ENCODE data around the gene NRP1.

The NRP1 gene

GRCh38 chr10:33286157-33286934 is 48.1 kb downstream of the NRP1 start:
- Mint-ChIP-seq H3K4me3 (no peak overlapping the region), H3K27me3 (no peaks in the 10 kb centered on the region), H3K9me3 (no peaks in the 10 kb centered on the region), H3K4me1 (ENCODE audit: low read depth) (peaks cover 22% of the 10 kb centered on the region), H3K27ac (no peak overlapping the region), H3K36me3 (ENCODE audit: low read depth) (peaks cover 72% of the 10 kb centered on the region)
- intact Hi-C loops (cut with micrococcal nuclease) = no loop called here

- Mint-ChIP-seq H3K27ac (no peak overlapping the region), H3K27me3 (no peaks in the 10 kb centered on the region), H3K9me3 (no peaks in the 10 kb centered on the region), H3K4me3 (no peak overlapping the region), H3K4me1 (ENCODE audit: low read depth) (peaks cover 22% of the 10 kb centered on the region), H3K36me3 (ENCODE audit: low read depth) (peaks cover 69% of the 10 kb centered on the region)
- intact Hi-C loops (cut with micrococcal nuclease) = no loop called here
These were observed 49.5 kb downstream of the NRP1 start for GRCh38 chr10:33284945-33285344.

- intact Hi-C loops (cut with micrococcal nuclease) = no loop called here
- Mint-ChIP-seq H3K36me3 (ENCODE audit: low read depth) (peaks cover 84% of the 10 kb centered on the region), H3K27me3 (peaks cover 7% of the 10 kb centered on the region), H3K9me3 (no peaks in the 10 kb centered on the region), H3K4me3 (no peak overlapping the region), H3K4me1 (ENCODE audit: low read depth) (peaks cover 6% of the 10 kb centered on the region), H3K27ac (no peak overlapping the region)
These were observed 54.5 kb downstream of the NRP1 start for GRCh38 chr10:33279811-33280602.

GRCh38 chr10:33279276-33279675 is 55.2 kb downstream of the NRP1 start:
- H3K9me3 Mint-ChIP-seq = no peaks in the 10 kb centered on the region
- H3K4me1 Mint-ChIP-seq (ENCODE audit: low read depth) = peaks cover 6% of the 10 kb centered on the region
- H3K27me3 Mint-ChIP-seq = peaks cover 8% of the 10 kb centered on the region
- H3K4me3 Mint-ChIP-seq = no peak overlapping the region
- intact Hi-C loops (cut with micrococcal nuclease) = no loop called here
- H3K27ac Mint-ChIP-seq = no peak overlapping the region
- peaks cover 88% of the 10 kb centered on the region for H3K36me3 Mint-ChIP-seq (ENCODE audit: low read depth)

GRCh38 chr10:33278198-33278597 is 56.3 kb downstream of the NRP1 start:
- Mint-ChIP-seq H3K36me3 (ENCODE audit: low read depth) (peaks cover 91% of the 10 kb centered on the region), H3K9me3 (no peaks in the 10 kb centered on the region), H3K4me3 (no peak overlapping the region), H3K27me3 (peaks cover 9% of the 10 kb centered on the region), H3K27ac (no peak overlapping the region), H3K4me1 (ENCODE audit: low read depth) (peaks cover 6% of the 10 kb centered on the region)
- intact Hi-C loops (cut with micrococcal nuclease) = no loop called here

GRCh38 chr10:33277135-33277536 is 57.3 kb downstream of the NRP1 start:
- Mint-ChIP-seq H3K4me3 (no peak overlapping the region), H3K9me3 (no peaks in the 10 kb centered on the region), H3K27me3 (peaks cover 9% of the 10 kb centered on the region), H3K36me3 (ENCODE audit: low read depth) (peaks cover 94% of the 10 kb centered on the region), H3K27ac (no peak overlapping the region), H3K4me1 (ENCODE audit: low read depth) (peaks cover 6% of the 10 kb centered on the region)
- intact Hi-C loops (cut with micrococcal nuclease) = no loop called here

- Mint-ChIP-seq H3K27ac (no peak overlapping the region), H3K9me3 (no peaks in the 10 kb centered on the region), H3K4me1 (ENCODE audit: low read depth) (peaks cover 6% of the 10 kb centered on the region), H3K27me3 (peaks cover 9% of the 10 kb centered on the region), H3K4me3 (no peak overlapping the region), H3K36me3 (ENCODE audit: low read depth) (peaks cover 96% of the 10 kb centered on the region)
- intact Hi-C loops (cut with micrococcal nuclease) = no loop called here
These were observed 58.1 kb downstream of the NRP1 start for GRCh38 chr10:33276282-33276923.

GRCh38 chr10:33274096-33274785 is 60.2 kb downstream of the NRP1 start:
- Mint-ChIP-seq H3K36me3 (ENCODE audit: low read depth) (peaks cover 99% of the 10 kb centered on the region), H3K27me3 (peaks cover 9% of the 10 kb centered on the region), H3K9me3 (no peaks in the 10 kb centered on the region), H3K27ac (no peak overlapping the region), H3K4me1 (ENCODE audit: low read depth) (peaks cover 6% of the 10 kb centered on the region), H3K4me3 (no peak overlapping the region)
- intact Hi-C loops (cut with micrococcal nuclease) = no loop called here

GRCh38 chr10:33273295-33274002 is 61.0 kb downstream of the NRP1 start:
- intact Hi-C loops (cut with micrococcal nuclease) = no loop called here
- H3K36me3 Mint-ChIP-seq (ENCODE audit: low read depth) = peaks cover 99% of the 10 kb centered on the region
- peaks cover 6% of the 10 kb centered on the region for H3K4me1 Mint-ChIP-seq (ENCODE audit: low read depth)
- H3K9me3 Mint-ChIP-seq = no peaks in the 10 kb centered on the region
- H3K4me3 Mint-ChIP-seq = no peak overlapping the region
- no peak overlapping the region for H3K27ac Mint-ChIP-seq
- H3K27me3 Mint-ChIP-seq = peaks cover 9% of the 10 kb centered on the region

GRCh38 chr10:33272635-33273034 is 61.8 kb downstream of the NRP1 start:
- H3K4me1 Mint-ChIP-seq (ENCODE audit: low read depth) = peaks cover 6% of the 10 kb centered on the region
- H3K27me3 Mint-ChIP-seq = peaks cover 6% of the 10 kb centered on the region
- H3K4me3 Mint-ChIP-seq = no peak overlapping the region
- no peak overlapping the region for H3K27ac Mint-ChIP-seq
- intact Hi-C loops (cut with micrococcal nuclease) = no loop called here
- no peaks in the 10 kb centered on the region for H3K9me3 Mint-ChIP-seq
- H3K36me3 Mint-ChIP-seq (ENCODE audit: low read depth) = peaks cover 99% of the 10 kb centered on the region

- Mint-ChIP-seq H3K27ac (no peak overlapping the region), H3K9me3 (no peaks in the 10 kb centered on the region), H3K27me3 (peaks cover 7% of the 10 kb centered on the region)
These were observed 62.4 kb downstream of the NRP1 start for GRCh38 chr10:33271969-33272583.

GRCh38 chr10:33270971-33271370 is 63.5 kb downstream of the NRP1 start:
- Mint-ChIP-seq H3K4me3 (no peak overlapping the region), H3K27me3 (peaks cover 7% of the 10 kb centered on the region), H3K9me3 (no peaks in the 10 kb centered on the region), H3K36me3 (ENCODE audit: low read depth) (peaks cover 99% of the 10 kb centered on the region), H3K27ac (no peak overlapping the region), H3K4me1 (ENCODE audit: low read depth) (peaks cover 5% of the 10 kb centered on the region)
- intact Hi-C loops (cut with micrococcal nuclease) = no loop called here

More at GRCh38 chr10:33271969-33272583, 62.4 kb downstream of the NRP1 start:
- H3K4me1 Mint-ChIP-seq (ENCODE audit: low read depth) = peaks cover 5% of the 10 kb centered on the region
- intact Hi-C loops (cut with micrococcal nuclease) = no loop called here
- H3K4me3 Mint-ChIP-seq = no peak overlapping the region
- peaks cover 99% of the 10 kb centered on the region for H3K36me3 Mint-ChIP-seq (ENCODE audit: low read depth)

GRCh38 chr10:33267708-33268107 is 66.8 kb downstream of the NRP1 start:
- peaks cover 98% of the 10 kb centered on the region for H3K36me3 Mint-ChIP-seq (ENCODE audit: low read depth)
- H3K9me3 Mint-ChIP-seq = no peaks in the 10 kb centered on the region
- intact Hi-C loops (cut with micrococcal nuclease) = no loop called here
- H3K4me3 Mint-ChIP-seq = no peak overlapping the region
- peaks cover 5% of the 10 kb centered on the region for H3K4me1 Mint-ChIP-seq (ENCODE audit: low read depth)
- H3K27me3 Mint-ChIP-seq = peaks cover 3% of the 10 kb centered on the region
- no peak overlapping the region for H3K27ac Mint-ChIP-seq
